GM18499 (cell line): ENCODE measurements around the gene PXDN.
"Not testable (repeated sequence)": the region's sequence is repeated elsewhere in the genome, so short reads cannot be mapped to it uniquely, and the experiment has no call there.

ENCODE experiments used
- ATAC-seq: cut with Tn5 transposase; IDR thresholded peaks from one replicate; pipeline ENCODE4 v1.9.1; 2021; ENCODE audit warnings: moderate number of reproducible peaks; ENCODE audit not compliant: insufficient read depth, unreplicated experiment

PXDN gene

GRCh38 chr2:1639086-1639858 lies 105.0 kb downstream of the PXDN start:
- no peak for ATAC-seq

GRCh38 chr2:1638281-1638860 lies 105.9 kb downstream of the PXDN start:
- no peak for ATAC-seq

- no peak for ATAC-seq
Measured at GRCh38 chr2:1636791-1637415, 107.4 kb downstream of the PXDN start.

GRCh38 chr2:1635823-1636222 lies 108.5 kb downstream of the PXDN start:
- ATAC-seq, result no peak

GRCh38 chr2:1634681-1635341 lies 109.5 kb downstream of the PXDN start:
- no peak for ATAC-seq

GRCh38 chr2:1633936-1634587 lies 110.3 kb downstream of the PXDN start:
- no peak for ATAC-seq

GRCh38 chr2:1633092-1633671 lies 111.1 kb downstream of the PXDN start:
- ATAC-seq, result no peak

GRCh38 chr2:1632510-1632909 lies 111.8 kb downstream of the PXDN start:
- no peak for ATAC-seq

- ATAC-seq, result no peak
Measured at GRCh38 chr2:1632002-1632348, 112.3 kb downstream of the PXDN start.

GRCh38 chr2:1631292-1632001 lies 112.9 kb downstream of the PXDN start:
- no peak for ATAC-seq

- ATAC-seq, result no peak
Measured at GRCh38 chr2:1628893-1629292, 115.4 kb downstream of the PXDN start.

GRCh38 chr2:1627628-1628381 lies 116.5 kb downstream of the PXDN start:
- ATAC-seq, result no peak

GRCh38 chr2:1626271-1626681 lies 118.0 kb downstream of the PXDN start:
- ATAC-seq, result no peak

- no peak for ATAC-seq
Measured at GRCh38 chr2:1625281-1626001, 118.9 kb downstream of the PXDN start.

- ATAC-seq, result no peak
Measured at GRCh38 chr2:1623906-1624445, 120.3 kb downstream of the PXDN start.

- no peak for ATAC-seq
Measured at GRCh38 chr2:1622521-1623200, 121.7 kb downstream of the PXDN start.

GRCh38 chr2:1621976-1622375 lies 122.3 kb downstream of the PXDN start:
- not testable (repeated sequence) for ATAC-seq

- no peak for ATAC-seq
Measured at GRCh38 chr2:1621501-1621900, 122.8 kb downstream of the PXDN start.
